ENCODE results near the gene NOSIP.

Gene NOSIP

DNA sequence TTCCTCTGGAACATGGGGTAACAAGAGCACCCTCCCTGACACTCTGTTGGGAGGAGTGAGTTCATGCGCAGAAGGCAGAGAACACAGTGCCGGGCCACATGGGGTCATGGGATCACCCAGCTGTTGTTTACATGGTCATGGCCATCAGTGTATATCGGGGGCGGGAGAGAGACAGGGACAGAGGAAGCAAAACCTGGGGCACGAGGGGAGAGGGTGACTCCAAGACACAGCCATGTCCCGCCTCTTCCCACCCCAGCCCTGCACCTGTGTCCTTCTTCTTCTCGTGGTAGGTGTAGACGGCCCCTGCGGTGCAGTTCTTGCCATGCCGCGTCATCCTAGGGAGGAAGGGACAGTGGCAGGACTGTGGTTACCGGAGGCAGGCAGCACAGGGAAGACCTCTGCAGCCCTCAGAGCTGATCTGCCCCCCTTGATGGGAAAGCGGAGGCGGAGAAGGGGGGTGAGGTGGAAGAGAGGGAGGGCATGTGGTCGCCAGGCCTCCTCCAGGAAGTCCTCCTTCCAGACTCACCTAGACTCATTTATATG is 19.9 kb downstream of the NOSIP start:
- H3K4me1 ChIP-seq (ENCODE audit: insufficient read depth, low read length, severe bottlenecking): peaks cover 17% of the 10 kb centered on the region
- no peaks in the 10 kb centered on the region for H3F3A ChIP-seq (ENCODE audit: insufficient read depth, low read length)
- no peaks in the 10 kb centered on the region for H3K27me3 ChIP-seq (ENCODE audit: insufficient read depth, low read length)
- TF ChIP-seq EZH2 (IDR thresholded peaks at IDR 0.05; ENCODE audit: borderline replicate concordance, low read length): no peak
- TF ChIP-seq, protein P1, sequence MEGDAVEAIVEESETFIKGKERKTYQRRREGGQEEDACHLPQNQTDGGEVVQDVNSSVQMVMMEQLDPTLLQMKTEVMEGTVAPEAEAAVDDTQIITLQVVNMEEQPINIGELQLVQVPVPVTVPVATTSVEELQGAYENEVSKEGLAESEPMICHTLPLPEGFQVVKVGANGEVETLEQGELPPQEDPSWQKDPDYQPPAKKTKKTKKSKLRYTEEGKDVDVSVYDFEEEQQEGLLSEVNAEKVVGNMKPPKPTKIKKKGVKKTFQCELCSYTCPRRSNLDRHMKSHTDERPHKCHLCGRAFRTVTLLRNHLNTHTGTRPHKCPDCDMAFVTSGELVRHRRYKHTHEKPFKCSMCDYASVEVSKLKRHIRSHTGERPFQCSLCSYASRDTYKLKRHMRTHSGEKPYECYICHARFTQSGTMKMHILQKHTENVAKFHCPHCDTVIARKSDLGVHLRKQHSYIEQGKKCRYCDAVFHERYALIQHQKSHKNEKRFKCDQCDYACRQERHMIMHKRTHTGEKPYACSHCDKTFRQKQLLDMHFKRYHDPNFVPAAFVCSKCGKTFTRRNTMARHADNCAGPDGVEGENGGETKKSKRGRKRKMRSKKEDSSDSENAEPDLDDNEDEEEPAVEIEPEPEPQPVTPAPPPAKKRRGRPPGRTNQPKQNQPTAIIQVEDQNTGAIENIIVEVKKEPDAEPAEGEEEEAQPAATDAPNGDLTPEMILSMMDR (IDR thresholded peaks at IDR 0.05; ENCODE audit: low read length): no peak
- no peak overlapping the region for H3K4me3 ChIP-seq (ENCODE audit: low read depth, low read length, poor library complexity, severe bottlenecking)
- H3K4me2 ChIP-seq (ENCODE audit: low read length): no peak overlapping the region
- no peaks in the 10 kb centered on the region for H4K20me1 ChIP-seq (ENCODE audit: insufficient read depth, low read length)
- H3K9me2 ChIP-seq (ENCODE audit: low read depth, low read length): no peaks in the 10 kb centered on the region
- H3K36me3 ChIP-seq (ENCODE audit: insufficient read depth, low read length): peaks cover 27% of the 10 kb centered on the region
- H3K9ac ChIP-seq (ENCODE audit: low read length): no peak overlapping the region
- H2AFZ ChIP-seq (ENCODE audit: low read length): no peak overlapping the region
- 0 out of 2 replicates have a peak, but pooled peaks cover 3% of the 10 kb centered on the region for H3K79me2 ChIP-seq (ENCODE audit: insufficient read depth, low read length)
- H3K27ac ChIP-seq (ENCODE audit: low read depth, low read length, poor library complexity, severe bottlenecking): no peak overlapping the region
- no peaks in the 10 kb centered on the region for H3K9me3 ChIP-seq (ENCODE audit: low read length)

DNA sequence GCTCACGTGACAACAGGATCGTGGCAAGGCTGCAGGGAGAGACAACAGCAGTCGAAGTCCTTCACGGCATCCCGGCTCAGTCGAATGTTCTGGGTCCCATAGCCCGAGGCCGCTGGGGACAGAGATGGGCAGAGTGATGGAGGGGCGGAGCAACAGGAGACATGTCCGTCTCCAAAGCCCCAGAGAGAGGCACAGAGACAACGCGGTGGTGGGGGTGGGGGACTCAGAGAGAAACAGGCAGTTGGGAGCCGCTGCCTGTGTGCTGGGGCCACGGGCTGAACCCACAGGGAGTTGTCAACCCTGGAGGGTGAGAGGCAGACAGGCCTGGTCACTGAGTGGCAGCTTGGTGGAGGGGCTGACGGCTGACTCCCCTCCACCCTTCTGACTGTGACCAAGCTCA is 20.4 kb downstream of the NOSIP start:
- H3K79me2 ChIP-seq (ENCODE audit: insufficient read depth, low read length): 0 out of 2 replicates have a peak, but pooled peaks cover 3% of the 10 kb centered on the region
- no peak overlapping the region for H2AFZ ChIP-seq (ENCODE audit: low read length)
- H3K27ac ChIP-seq (ENCODE audit: low read depth, low read length, poor library complexity, severe bottlenecking): no peak overlapping the region
- H3K9me2 ChIP-seq (ENCODE audit: low read depth, low read length): no peaks in the 10 kb centered on the region
- H3K4me2 ChIP-seq (ENCODE audit: low read length): no peak overlapping the region
- H3K27me3 ChIP-seq (ENCODE audit: insufficient read depth, low read length): no peaks in the 10 kb centered on the region
- H4K20me1 ChIP-seq (ENCODE audit: insufficient read depth, low read length): no peaks in the 10 kb centered on the region
- H3K36me3 ChIP-seq (ENCODE audit: insufficient read depth, low read length): peaks cover 31% of the 10 kb centered on the region
- no peaks in the 10 kb centered on the region for H3F3A ChIP-seq (ENCODE audit: insufficient read depth, low read length)
- H3K9me3 ChIP-seq (ENCODE audit: low read length): no peaks in the 10 kb centered on the region
- H3K4me3 ChIP-seq (ENCODE audit: low read depth, low read length, poor library complexity, severe bottlenecking): no peak overlapping the region
- peaks cover 13% of the 10 kb centered on the region for H3K4me1 ChIP-seq (ENCODE audit: insufficient read depth, low read length, severe bottlenecking)
- TF ChIP-seq, protein P1 (IDR thresholded peaks at IDR 0.05; ENCODE audit: low read length): no peak
- TF ChIP-seq EZH2 (IDR thresholded peaks at IDR 0.05; ENCODE audit: borderline replicate concordance, low read length): no peak
- H3K9ac ChIP-seq (ENCODE audit: low read length): no peak overlapping the region

DNA sequence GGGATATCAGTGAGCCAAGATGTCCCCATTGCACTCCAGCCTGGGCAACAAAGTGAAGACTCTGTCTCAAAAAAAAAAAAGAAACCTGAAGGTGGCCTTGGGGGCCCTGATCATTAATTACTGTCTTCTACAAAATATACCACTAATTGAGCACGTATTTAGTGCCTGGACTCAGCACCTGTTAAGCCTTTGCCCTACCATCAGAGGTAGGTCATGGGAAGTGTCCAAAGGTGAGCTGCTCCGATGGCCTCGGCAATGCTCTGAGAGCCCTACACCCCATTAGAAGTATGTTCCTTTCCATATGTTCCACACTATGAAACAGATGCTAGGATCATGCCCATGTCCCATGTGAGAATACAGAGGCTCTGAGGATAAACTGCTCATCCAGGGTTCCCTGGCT is 20.9 kb downstream of the NOSIP start:
- H3K4me1 ChIP-seq (ENCODE audit: insufficient read depth, low read length, severe bottlenecking): peaks cover 12% of the 10 kb centered on the region
- no peaks in the 10 kb centered on the region for H4K20me1 ChIP-seq (ENCODE audit: insufficient read depth, low read length)
- peaks cover 35% of the 10 kb centered on the region for H3K36me3 ChIP-seq (ENCODE audit: insufficient read depth, low read length)
- no peaks in the 10 kb centered on the region for H3K27me3 ChIP-seq (ENCODE audit: insufficient read depth, low read length)
- no peak overlapping the region for H3K4me2 ChIP-seq (ENCODE audit: low read length)
- no peaks in the 10 kb centered on the region for H3K9me3 ChIP-seq (ENCODE audit: low read length)
- H3K27ac ChIP-seq (ENCODE audit: low read depth, low read length, poor library complexity, severe bottlenecking): no peak overlapping the region
- H3K4me3 ChIP-seq (ENCODE audit: low read depth, low read length, poor library complexity, severe bottlenecking): no peak overlapping the region
- no peak overlapping the region for H3K9ac ChIP-seq (ENCODE audit: low read length)
- no peak overlapping the region for H2AFZ ChIP-seq (ENCODE audit: low read length)
- TF ChIP-seq, protein P1 (IDR thresholded peaks at IDR 0.05; ENCODE audit: low read length): no peak
- no peak for TF ChIP-seq EZH2 (IDR thresholded peaks at IDR 0.05; ENCODE audit: borderline replicate concordance, low read length)
- no peaks in the 10 kb centered on the region for H3F3A ChIP-seq (ENCODE audit: insufficient read depth, low read length)
- H3K79me2 ChIP-seq (ENCODE audit: insufficient read depth, low read length): 0 out of 2 replicates have a peak, but pooled peaks cover 3% of the 10 kb centered on the region
- H3K9me2 ChIP-seq (ENCODE audit: low read depth, low read length): no peaks in the 10 kb centered on the region

Measured in OCI-LY1 (cell line).